NCI-H128 (cell line): ENCODE measurements around the gene GCK.

ENCODE experiments used
- DNase-seq: peaks from one replicate; lab custom pipeline; 2025; ENCODE audit not compliant: unreplicated experiment; lab: John Stamatoyannopoulos, UW

GCK gene

GRCh38 chr7:44122529-44122928 lies 66.7 kb downstream of the GCK start:
- no peak for DNase-seq

GRCh38 chr7:44121761-44122420 lies 67.3 kb downstream of the GCK start:
- no peak for DNase-seq

- DNase-seq: no peak
Observed at GRCh38 chr7:44120395-44120794, 68.8 kb downstream of the GCK start.

- DNase-seq: no peak
Observed at GRCh38 chr7:44119829-44120380, 69.3 kb downstream of the GCK start.

GRCh38 chr7:44117801-44118429 lies 71.3 kb downstream of the GCK start:
- DNase-seq: no peak

- DNase-seq: no peak
Observed at GRCh38 chr7:44116789-44117666, 72.2 kb downstream of the GCK start.

- no peak for DNase-seq
Observed at GRCh38 chr7:44116087-44116788, 73.0 kb downstream of the GCK start.

- no peak for DNase-seq
Observed at GRCh38 chr7:44114586-44115310, 74.5 kb downstream of the GCK start.

GRCh38 chr7:44113764-44114354 lies 75.4 kb downstream of the GCK start:
- DNase-seq: no peak

- no peak for DNase-seq
Observed at GRCh38 chr7:44112997-44113763, 76.1 kb downstream of the GCK start.

- DNase-seq: no peak
Observed at GRCh38 chr7:44112231-44112996, 76.8 kb downstream of the GCK start.

- no peak for DNase-seq
Observed at GRCh38 chr7:44111761-44112160, 77.5 kb downstream of the GCK start.

- no peak for DNase-seq
Observed at GRCh38 chr7:44110719-44111635, 78.3 kb downstream of the GCK start.

GRCh38 chr7:44109991-44110390 lies 79.2 kb downstream of the GCK start:
- DNase-seq: no peak

GRCh38 chr7:44108768-44109750 lies 80.2 kb downstream of the GCK start:
- DNase-seq: no peak
